ENCODE data around the gene CYP39A1. TPM values are rescaled to one million over a fixed set of nuclear protein-coding genes. Genes with fewer than 3 reads are reported as not detected.
A peak's percentile ranks its signal among the peaks of the same experiment; 100 is the strongest.

CYP39A1 gene
- total and polyA plus RNA-seq, 3 donors from 2014 or later: 6.5 to 14.1 (median 13.5) TPM

DNA sequence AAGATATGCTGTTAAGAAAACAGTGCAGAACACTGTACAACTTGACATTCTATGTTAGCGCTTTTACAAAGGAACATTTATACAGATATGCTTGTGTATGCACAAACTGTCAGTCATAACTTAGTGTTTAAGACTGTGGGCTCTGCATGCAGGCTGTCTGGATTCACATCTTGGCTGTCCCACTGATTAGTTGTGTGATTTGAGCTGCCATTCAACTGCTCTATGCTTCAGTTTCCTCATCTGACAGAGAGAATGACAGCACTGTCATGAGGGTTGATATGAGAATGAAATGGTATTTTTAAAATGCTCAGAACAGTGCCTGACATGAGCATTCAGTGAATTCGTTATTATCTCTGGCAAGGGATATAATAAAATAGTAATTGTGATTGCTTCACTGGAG lies 8.9 kb upstream of the CYP39A1 start:
- no peak for DNase-seq
- TF ChIP-seq POLR2A (IDR thresholded peaks at IDR 0.05): no peak
- no peak for TF ChIP-seq CTCF (IDR thresholded peaks at IDR 0.05)
- no peak overlapping the region for H3K27ac ChIP-seq
- no peaks in the 10 kb centered on the region for H3K36me3 ChIP-seq (ENCODE audit: low read depth, missing control alignments)
- 72 to 83% methylated on average over 2 of the region's 2 CpGs for WGBS, 2 donors
- no peaks in the 10 kb centered on the region for H3K27me3 ChIP-seq
- H3K9me3 ChIP-seq: no peaks in the 10 kb centered on the region
- H3K4me3 ChIP-seq: no peak overlapping the region
- intact Hi-C loops (cut with DNase I; ENCODE audit: low total_unique reads): no loop called here
- H3K4me1 ChIP-seq: no peaks in the 10 kb centered on the region

- no peak overlapping the region for H3K27ac ChIP-seq
- H3K4me3 ChIP-seq: no peak overlapping the region
- H3K27me3 ChIP-seq: no peaks in the 10 kb centered on the region
- no peaks in the 10 kb centered on the region for H3K36me3 ChIP-seq (ENCODE audit: low read depth, missing control alignments)
- no peaks in the 10 kb centered on the region for H3K9me3 ChIP-seq
- no peak for DNase-seq
- TF ChIP-seq CTCF (IDR thresholded peaks at IDR 0.05) (no peak), POLR2A (IDR thresholded peaks at IDR 0.05) (no peak)
- intact Hi-C loops (cut with DNase I; ENCODE audit: low total_unique reads): no loop called here
- no peaks in the 10 kb centered on the region for H3K4me1 ChIP-seq
Measured at GRCh38 chr6:46657642-46658041, 5.0 kb upstream of the CYP39A1 start.

- no peaks in the 10 kb centered on the region for H3K27me3 ChIP-seq
- peak; percentile 29 for DNase-seq
- H3K27ac ChIP-seq: no peak overlapping the region
- H3K9me3 ChIP-seq: no peaks in the 10 kb centered on the region
- TF ChIP-seq POLR2A (IDR thresholded peaks at IDR 0.05) (no peak), CTCF (IDR thresholded peaks at IDR 0.05) (no peak)
- H3K4me3 ChIP-seq: no peak overlapping the region
- H3K36me3 ChIP-seq (ENCODE audit: low read depth, missing control alignments): no peaks in the 10 kb centered on the region
- intact Hi-C loops (cut with DNase I; ENCODE audit: low total_unique reads): no loop called here
- no peaks in the 10 kb centered on the region for H3K4me1 ChIP-seq
- WGBS, 2 donors: 73 to 75% methylated on average over 6 of the region's 6 CpGs
Measured at GRCh38 chr6:46655803-46656202, 3.2 kb upstream of the CYP39A1 start.

- intact Hi-C loops (cut with DNase I; ENCODE audit: low total_unique reads): no loop called here
- peak overlapping the region; percentile 89 to 91 for H3K27ac ChIP-seq
- H3K27me3 ChIP-seq: no peaks in the 10 kb centered on the region
- no peaks in the 10 kb centered on the region for H3K4me1 ChIP-seq
- no peaks in the 10 kb centered on the region for H3K9me3 ChIP-seq
- no peak for DNase-seq
- TF ChIP-seq POLR2A (IDR thresholded peaks at IDR 0.05) (no peak), CTCF (IDR thresholded peaks at IDR 0.05) (no peak)
- no peaks in the 10 kb centered on the region for H3K36me3 ChIP-seq (ENCODE audit: low read depth, missing control alignments)
- H3K4me3 ChIP-seq: peak overlapping the region; percentile 70 to 86
- WGBS, 2 donors: 14 to 27% methylated on average over 7 to 10 of the region's 10 CpGs
Measured at GRCh38 chr6:46653439-46654195, 999 bp upstream of the CYP39A1 start.

- H3K4me3 ChIP-seq: peak overlapping the region; percentile 70 to 86
- no peaks in the 10 kb centered on the region for H3K9me3 ChIP-seq
- H3K27ac ChIP-seq: peak overlapping the region; percentile 89 to 91
- no peaks in the 10 kb centered on the region for H3K4me1 ChIP-seq
- no peak for TF ChIP-seq POLR2A (IDR thresholded peaks at IDR 0.05)
- no peak for TF ChIP-seq CTCF (IDR thresholded peaks at IDR 0.05)
- H3K36me3 ChIP-seq (ENCODE audit: low read depth, missing control alignments): no peaks in the 10 kb centered on the region
- DNase-seq: no peak
- H3K27me3 ChIP-seq: no peaks in the 10 kb centered on the region
- 2 to 5% methylated on average over 6 of the region's 6 CpGs for WGBS, 2 donors
- intact Hi-C loops (cut with DNase I; ENCODE audit: low total_unique reads): no loop called here
Measured at GRCh38 chr6:46652232-46652602, 401 bp downstream of the CYP39A1 start.
